Right atrium auricular region (tissue), 2 donors: Measurements from ENCODE around the gene ADAMTS17. TPM values are rescaled to one million over a fixed set of nuclear protein-coding genes. Genes with fewer than 3 reads are reported as not detected.

Experiments used
- DNase-seq: peaks from one replicate; pipeline ENCODE4 v3.0.0-alpha.2; 2019; ENCODE audit warnings: low spot score
- H3K27ac ChIP-seq, 2 donors: fragments of 200-600 bp; sonication (generic); 1 replicate in 1 of 2; 2 replicates in 1 of 2; pipeline ENCODE4 v1.5.1; 2016 to 2019
- H3K27me3 ChIP-seq, 2 donors: fragments of 200-600 bp; sonication (generic); one replicate each; pipeline versions ENCODE4 v1.5.1 to v1.6.0; 2017 to 2019
- H3K36me3 ChIP-seq: fragments of 200-600 bp; sonication (generic); one replicate; pipeline ENCODE4 v1.5.1; 2016
- H3K4me1 ChIP-seq, 2 donors: fragments of 200-600 bp; sonication (generic); one replicate each; pipeline versions ENCODE4 v1.5.1 to v1.6.0; 2017 to 2019
- H3K4me3 ChIP-seq, 2 donors: fragments of 200-600 bp; sonication (generic); 1 replicate in 1 of 2; 2 replicates in 1 of 2; pipeline ENCODE4 v1.5.1; 2017 to 2019; ENCODE audit warnings: mild to moderate bottlenecking in 1 of 2, moderate library complexity in 1 of 2
- H3K9me3 ChIP-seq, 2 donors: fragments of 200-600 bp; sonication (generic); one replicate each; pipeline ENCODE4 v1.5.1; 2019
- total RNA-seq, 2 donors: library from RNA; depleted of rRNA; stranded (reverse); fragments of >200 nt; gene quantifications; one replicate each; pipeline ENCODE4 v1.1.0, GENCODE V29; 2016
- TF ChIP-seq, protein P1 (sequence below), 2 donors: fragments of 200-600 bp; sonication (generic); IDR thresholded peaks; one replicate each; pipeline ENCODE4 v1.5.1; 2019; ENCODE audit warnings: antibody characterized with exemption in 2 of 2

Gene ADAMTS17
- total RNA-seq, 2 donors from 2014 or later: 3.6 to 4.4 TPM

- DNase-seq: no peak
- Histone ChIP-seq H3K27me3 (no peaks in the 10 kb centered on the region), H3K9me3 (no peaks in the 10 kb centered on the region), H3K4me3 (no peak overlapping the region), H3K36me3 (no peaks in the 10 kb centered on the region), H3K4me1 (peaks cover 0 to 4% of the 10 kb centered on the region in 2 donors), H3K27ac (no peak overlapping the region)
- TF ChIP-seq, protein P1, sequence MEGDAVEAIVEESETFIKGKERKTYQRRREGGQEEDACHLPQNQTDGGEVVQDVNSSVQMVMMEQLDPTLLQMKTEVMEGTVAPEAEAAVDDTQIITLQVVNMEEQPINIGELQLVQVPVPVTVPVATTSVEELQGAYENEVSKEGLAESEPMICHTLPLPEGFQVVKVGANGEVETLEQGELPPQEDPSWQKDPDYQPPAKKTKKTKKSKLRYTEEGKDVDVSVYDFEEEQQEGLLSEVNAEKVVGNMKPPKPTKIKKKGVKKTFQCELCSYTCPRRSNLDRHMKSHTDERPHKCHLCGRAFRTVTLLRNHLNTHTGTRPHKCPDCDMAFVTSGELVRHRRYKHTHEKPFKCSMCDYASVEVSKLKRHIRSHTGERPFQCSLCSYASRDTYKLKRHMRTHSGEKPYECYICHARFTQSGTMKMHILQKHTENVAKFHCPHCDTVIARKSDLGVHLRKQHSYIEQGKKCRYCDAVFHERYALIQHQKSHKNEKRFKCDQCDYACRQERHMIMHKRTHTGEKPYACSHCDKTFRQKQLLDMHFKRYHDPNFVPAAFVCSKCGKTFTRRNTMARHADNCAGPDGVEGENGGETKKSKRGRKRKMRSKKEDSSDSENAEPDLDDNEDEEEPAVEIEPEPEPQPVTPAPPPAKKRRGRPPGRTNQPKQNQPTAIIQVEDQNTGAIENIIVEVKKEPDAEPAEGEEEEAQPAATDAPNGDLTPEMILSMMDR (IDR thresholded peaks at IDR 0.05): no peak
Observed at GRCh38 chr15:99987701-99988100, 354.1 kb downstream of the ADAMTS17 start.

DNA sequence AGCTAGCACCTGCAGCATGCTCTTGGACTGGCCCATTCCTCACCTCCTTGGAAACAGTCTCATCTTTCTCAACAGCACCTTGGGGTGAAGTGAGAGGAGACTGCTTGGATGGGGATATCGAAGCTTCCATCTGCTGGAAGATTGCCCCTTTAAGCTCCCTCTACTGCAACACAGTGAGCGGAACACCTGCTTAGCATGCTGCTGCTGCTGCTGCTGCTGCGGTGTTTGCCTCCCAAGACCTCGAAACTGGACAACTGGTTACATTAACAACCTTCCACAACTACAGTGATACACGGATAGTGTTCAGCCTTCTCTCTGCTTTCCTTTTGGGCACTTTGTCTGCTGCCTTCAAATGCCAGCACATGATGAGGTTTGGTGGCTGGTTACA lies 354.7 kb downstream of the ADAMTS17 start:
- no peak for DNase-seq
- H3K27ac ChIP-seq: no peak overlapping the region
- H3K9me3 ChIP-seq: no peaks in the 10 kb centered on the region
- H3K4me1 ChIP-seq: peaks cover 0 to 4% of the 10 kb centered on the region in 2 donors
- H3K36me3 ChIP-seq: no peaks in the 10 kb centered on the region
- H3K27me3 ChIP-seq: no peaks in the 10 kb centered on the region
- H3K4me3 ChIP-seq: no peak overlapping the region
- TF ChIP-seq, protein P1 (IDR thresholded peaks at IDR 0.05): no peak

DNA sequence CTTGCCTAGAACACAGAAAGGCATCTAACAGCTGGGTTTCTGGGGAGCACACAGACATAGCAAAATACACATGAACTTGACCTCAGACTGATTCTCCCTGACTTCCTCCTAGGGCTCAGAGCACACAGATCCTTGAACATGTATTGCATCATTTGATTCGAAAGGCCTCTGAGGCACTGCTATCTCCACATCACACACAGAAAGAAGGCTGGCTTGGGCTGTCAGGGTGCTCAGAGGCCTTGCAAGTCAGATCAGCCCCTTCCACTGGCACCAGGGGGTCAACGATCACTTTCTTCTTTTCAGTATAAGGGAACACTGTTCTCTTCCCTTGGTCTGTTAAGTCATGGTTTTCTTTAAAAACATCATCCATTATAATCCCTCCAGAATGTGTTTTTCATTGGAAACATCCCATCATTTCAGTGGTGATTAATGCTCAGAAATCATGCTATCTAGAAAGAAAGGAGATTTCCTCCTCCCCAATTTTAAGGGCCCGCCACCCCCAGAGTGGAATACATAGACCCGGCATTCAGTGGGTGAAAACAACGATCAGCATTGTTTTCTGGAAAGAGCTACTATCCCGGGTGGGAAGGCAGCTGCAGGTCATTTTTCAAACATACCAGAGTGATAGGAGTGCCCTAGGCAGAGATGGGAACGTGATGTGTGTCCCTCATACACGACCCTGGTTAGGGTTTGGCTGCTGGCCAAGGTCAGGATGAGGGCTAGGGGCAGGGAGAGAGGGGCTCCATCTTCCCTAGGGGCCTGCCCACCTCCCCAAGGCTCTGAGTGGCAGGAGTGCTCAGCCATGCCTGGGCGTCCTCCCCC lies 355.3 kb downstream of the ADAMTS17 start:
- Histone ChIP-seq H3K4me1 (peaks cover 0 to 4% of the 10 kb centered on the region in 2 donors), H3K27me3 (no peaks in the 10 kb centered on the region), H3K9me3 (no peaks in the 10 kb centered on the region), H3K36me3 (no peaks in the 10 kb centered on the region), H3K4me3 (no peak overlapping the region), H3K27ac (no peak overlapping the region)
- DNase-seq: no peak
- TF ChIP-seq, protein P1 (IDR thresholded peaks at IDR 0.05): no peak

GRCh38 chr15:99985878-99986277 lies 355.9 kb downstream of the ADAMTS17 start:
- Histone ChIP-seq H3K27ac (no peak overlapping the region), H3K4me1 (peaks cover 0 to 10% of the 10 kb centered on the region in 2 donors), H3K36me3 (no peaks in the 10 kb centered on the region), H3K9me3 (no peaks in the 10 kb centered on the region), H3K4me3 (no peak overlapping the region), H3K27me3 (no peaks in the 10 kb centered on the region)
- TF ChIP-seq, protein P1 (IDR thresholded peaks at IDR 0.05): no peak
- no peak for DNase-seq

DNA sequence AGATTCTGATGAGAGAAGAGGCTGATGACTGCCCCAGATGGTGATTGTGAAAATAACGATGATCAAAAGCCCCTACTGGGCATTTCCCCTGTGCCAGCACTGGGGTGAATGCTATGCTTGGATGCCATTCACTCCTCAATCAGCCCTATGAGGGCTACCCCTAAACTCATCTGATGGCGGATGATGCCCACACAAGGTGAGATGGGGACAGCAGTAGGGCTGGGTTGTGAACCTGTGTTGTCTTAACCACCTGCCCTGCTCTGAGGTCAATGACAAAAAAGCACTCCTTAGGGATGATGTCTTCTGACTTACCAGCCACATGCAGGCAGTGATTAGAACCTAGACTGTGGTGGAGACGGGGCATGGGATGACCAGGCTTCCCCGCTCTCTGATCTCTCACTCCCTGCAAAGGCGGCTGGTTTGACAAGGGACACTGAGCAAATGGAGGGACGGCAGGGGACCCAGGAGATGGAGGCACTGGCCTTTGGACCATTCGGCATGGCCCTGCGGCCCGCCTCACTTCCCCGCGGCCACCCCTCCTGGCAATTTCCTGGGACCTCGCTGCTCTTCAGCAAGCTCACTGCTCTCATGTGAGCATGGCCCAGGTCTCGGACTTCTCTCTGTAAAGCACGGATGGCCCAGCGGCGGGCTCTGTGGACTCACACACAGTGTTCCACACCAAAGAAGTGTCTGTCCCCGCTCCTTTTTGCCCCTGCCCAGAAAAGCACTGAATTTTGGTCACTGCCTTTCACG lies 357.1 kb downstream of the ADAMTS17 start:
- no peak overlapping the region for H3K27ac ChIP-seq
- no peak overlapping the region for H3K4me3 ChIP-seq
- no peak for DNase-seq
- TF ChIP-seq, protein P1 (IDR thresholded peaks at IDR 0.05): no peak
- H3K27me3 ChIP-seq: no peaks in the 10 kb centered on the region
- H3K36me3 ChIP-seq: no peaks in the 10 kb centered on the region
- H3K9me3 ChIP-seq: no peaks in the 10 kb centered on the region
- H3K4me1 ChIP-seq: peaks cover 0 to 13% of the 10 kb centered on the region in 2 donors
